ENCODE measurements around the gene CDH4.

DNA sequence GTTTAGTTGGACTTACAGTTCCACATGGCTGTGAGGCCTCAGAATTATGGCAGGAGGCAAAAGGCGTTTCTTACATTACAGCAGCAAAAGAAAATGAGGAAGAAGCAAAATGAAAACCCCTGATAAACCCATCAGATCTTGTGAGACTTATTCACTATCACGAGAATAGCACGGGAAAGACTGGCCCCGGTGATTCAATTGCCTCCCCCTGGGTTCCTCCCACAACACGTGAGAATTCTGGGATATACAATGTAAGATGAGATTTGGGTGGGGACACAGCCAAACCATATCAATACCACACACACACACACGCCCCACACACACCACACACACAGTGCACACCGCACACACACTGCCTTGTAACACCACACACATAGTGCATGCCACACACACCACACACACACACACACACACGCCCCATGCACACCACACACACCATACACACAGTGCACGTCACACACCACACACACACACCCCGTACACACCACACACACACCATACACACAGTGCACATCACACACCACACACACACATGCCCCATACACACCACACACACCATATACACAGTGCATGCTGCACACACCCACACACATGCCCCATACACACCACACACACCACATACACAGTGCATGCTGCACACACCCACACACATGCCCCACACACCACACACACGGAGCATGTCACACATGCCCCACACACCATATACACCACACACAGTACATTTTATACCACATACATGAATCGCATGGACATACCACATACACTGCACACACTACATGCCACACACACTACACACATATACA is 503.1 kb downstream of the CDH4 start:
- TF ChIP-seq CTCF (IDR thresholded peaks at IDR 0.05) (no peak), POLR2A (IDR thresholded peaks at IDR 0.05) (no peak), POLR2AphosphoS5 (IDR thresholded peaks at IDR 0.05) (no peak)
